ENCODE measurements around the gene ESR2.

- TF ChIP-seq, protein P1, sequence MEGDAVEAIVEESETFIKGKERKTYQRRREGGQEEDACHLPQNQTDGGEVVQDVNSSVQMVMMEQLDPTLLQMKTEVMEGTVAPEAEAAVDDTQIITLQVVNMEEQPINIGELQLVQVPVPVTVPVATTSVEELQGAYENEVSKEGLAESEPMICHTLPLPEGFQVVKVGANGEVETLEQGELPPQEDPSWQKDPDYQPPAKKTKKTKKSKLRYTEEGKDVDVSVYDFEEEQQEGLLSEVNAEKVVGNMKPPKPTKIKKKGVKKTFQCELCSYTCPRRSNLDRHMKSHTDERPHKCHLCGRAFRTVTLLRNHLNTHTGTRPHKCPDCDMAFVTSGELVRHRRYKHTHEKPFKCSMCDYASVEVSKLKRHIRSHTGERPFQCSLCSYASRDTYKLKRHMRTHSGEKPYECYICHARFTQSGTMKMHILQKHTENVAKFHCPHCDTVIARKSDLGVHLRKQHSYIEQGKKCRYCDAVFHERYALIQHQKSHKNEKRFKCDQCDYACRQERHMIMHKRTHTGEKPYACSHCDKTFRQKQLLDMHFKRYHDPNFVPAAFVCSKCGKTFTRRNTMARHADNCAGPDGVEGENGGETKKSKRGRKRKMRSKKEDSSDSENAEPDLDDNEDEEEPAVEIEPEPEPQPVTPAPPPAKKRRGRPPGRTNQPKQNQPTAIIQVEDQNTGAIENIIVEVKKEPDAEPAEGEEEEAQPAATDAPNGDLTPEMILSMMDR (IDR thresholded peaks at IDR 0.05) = no peak
- no peak for TF ChIP-seq POLR2A (IDR thresholded peaks at IDR 0.05)
Observed at GRCh38 chr14:64324461-64324860, 30.3 kb upstream of the ESR2 start.
